Kidney epithelial cell (primary cell): ENCODE results near the gene GPR139. TPM values are rescaled to one million over a fixed set of nuclear protein-coding genes. Genes with fewer than 3 reads are reported as not detected.

Source experiments
- DNase-seq: peaks from one replicate; pipeline ENCODE4 v3.0.0-alpha.2; 2010; ENCODE audit warnings: low read depth
- H3K27me3 ChIP-seq: 2 replicates; pipeline ENCODE4 v1.6.0; 2011; ENCODE audit warnings: low read length; ENCODE audit not compliant: control insufficient read depth, insufficient read depth
- H3K36me3 ChIP-seq: 2 replicates; pipeline ENCODE4 v1.5.1; 2011; ENCODE audit warnings: low read length; ENCODE audit not compliant: control insufficient read depth, insufficient read depth
- H3K4me3 ChIP-seq: 2 replicates; pipeline ENCODE4 v1.5.1; 2011; ENCODE audit warnings: low read depth, mild to moderate bottlenecking, control low read depth, low read length
- CTCF ChIP-seq: IDR thresholded peaks from 2 replicates; pipeline ENCODE4 v1.5.1; 2011; ENCODE audit warnings: mild to moderate bottlenecking, moderate library complexity, low read length, control low read depth, inconsistent platforms; ENCODE audit not compliant: insufficient read depth, poor library complexity, severe bottlenecking
- total RNA-seq: library from RNA; depleted of rRNA; stranded (reverse); fragments of >200 nt; gene quantifications from 2 replicates; pipeline ENCODE4 v1.2.3, GENCODE V29; 2015

GPR139 gene
- total RNA-seq, 1 donor from 2014 or later: not detected

- H3K36me3 ChIP-seq: no peaks in the 10 kb centered on the region
- no peak for DNase-seq
- no peak overlapping the region for H3K4me3 ChIP-seq
- H3K27me3 ChIP-seq: no peaks in the 10 kb centered on the region
- no peak for TF ChIP-seq CTCF
Observed at GRCh38 chr16:20040011-20040410, 33.7 kb downstream of the GPR139 start.

GRCh38 chr16:20029611-20030010, 44.1 kb downstream of the GPR139 start:
- Histone ChIP-seq H3K36me3 (no peaks in the 10 kb centered on the region), H3K27me3 (no peaks in the 10 kb centered on the region), H3K4me3 (no peak overlapping the region)
- DNase-seq: no peak
- TF ChIP-seq CTCF: no peak

GRCh38 chr16:20026361-20027072, 47.2 kb downstream of the GPR139 start:
- Histone ChIP-seq H3K4me3 (no peak overlapping the region), H3K27me3 (no peaks in the 10 kb centered on the region), H3K36me3 (no peaks in the 10 kb centered on the region)
- DNase-seq: no peak
- TF ChIP-seq CTCF: no peak

GRCh38 chr16:20023190-20023589, 50.5 kb downstream of the GPR139 start:
- DNase-seq: no peak
- TF ChIP-seq CTCF: no peak

GRCh38 chr16:20020976-20021375, 52.7 kb downstream of the GPR139 start:
- TF ChIP-seq CTCF: no peak
- Histone ChIP-seq H3K4me3 (no peak overlapping the region), H3K36me3 (no peaks in the 10 kb centered on the region), H3K27me3 (no peaks in the 10 kb centered on the region)
- no peak for DNase-seq

More at GRCh38 chr16:20023190-20023589, 50.5 kb downstream of the GPR139 start:
- H3K27me3 ChIP-seq: no peaks in the 10 kb centered on the region
- H3K36me3 ChIP-seq: no peaks in the 10 kb centered on the region
- no peak overlapping the region for H3K4me3 ChIP-seq

- no peak for TF ChIP-seq CTCF
- no peak overlapping the region for H3K4me3 ChIP-seq
- no peak for DNase-seq
Observed at GRCh38 chr16:20020083-20020482, 53.6 kb downstream of the GPR139 start.

More at GRCh38 chr16:20020083-20020482, 53.6 kb downstream of the GPR139 start:
- Histone ChIP-seq H3K27me3 (no peaks in the 10 kb centered on the region), H3K36me3 (no peaks in the 10 kb centered on the region)
